GM23338 (cell line): ENCODE data around the gene RAB37. TPM values are rescaled to one million over a fixed set of nuclear protein-coding genes. Genes with fewer than 3 reads are reported as not detected.

ENCODE experiments used
- ATAC-seq: fragments of 200-7000 bp; cut with Tn5 transposase; 3 replicates; pipeline ENCODE4 v1.9.1; 2020
- DNase-seq: peaks from one replicate; pipeline ENCODE4 v3.0.0-alpha.2; 2015; ENCODE audit warnings: low spot score
- H2AFZ ChIP-seq: fragments of 200-600 bp; sonication (generic); 2 replicates; pipeline ENCODE4 v1.8.0; 2016; ENCODE audit warnings: antibody characterized with exemption, mild to moderate bottlenecking, moderate library complexity
- H3F3A ChIP-seq: fragments of 200-600 bp; sonication (generic); replicated peaks from 2 replicates; pipeline ENCODE4 v1.8.0; 2017; ENCODE audit warnings: antibody characterized with exemption, mixed run types, low read depth
- H3K27ac ChIP-seq: fragments of 200-600 bp; sonication (generic); 2 replicates; pipeline ENCODE4 v1.6.1; 2016; ENCODE audit warnings: low read depth
- H3K27me3 ChIP-seq: fragments of 200-600 bp; sonication (generic); 2 replicates; pipeline ENCODE4 v1.8.0; 2016; ENCODE audit warnings: mild to moderate bottlenecking, mixed run types, moderate library complexity; ENCODE audit not compliant: insufficient read depth
- H3K36me3 ChIP-seq: fragments of 200-600 bp; sonication (generic); 2 replicates; pipeline ENCODE4 v1.8.0; 2016; ENCODE audit warnings: mild to moderate bottlenecking; ENCODE audit not compliant: insufficient read depth
- H3K4me1 ChIP-seq: fragments of 200-600 bp; sonication (generic); 2 replicates; pipeline ENCODE4 v1.8.0; 2016; ENCODE audit warnings: mild to moderate bottlenecking, moderate library complexity; ENCODE audit not compliant: insufficient read depth
- H3K4me2 ChIP-seq: fragments of 200-600 bp; sonication (generic); 2 replicates; pipeline ENCODE4 v1.7.1; 2017; ENCODE audit warnings: mixed run types
- H3K4me3 ChIP-seq: fragments of 200-600 bp; sonication (generic); 2 replicates; pipeline ENCODE4 v1.6.1; 2016; ENCODE audit warnings: mixed run types
- H3K79me2 ChIP-seq: fragments of 200-600 bp; sonication (generic); replicated peaks from 2 replicates; pipeline ENCODE4 v1.8.0; 2017; ENCODE audit warnings: mild to moderate bottlenecking; ENCODE audit not compliant: insufficient read depth
- H3K9me2 ChIP-seq: fragments of 200-600 bp; sonication (generic); 2 replicates; pipeline ENCODE4 v1.8.0; 2017; ENCODE audit not compliant: insufficient read depth
- H4K20me1 ChIP-seq: fragments of 200-600 bp; sonication (generic); replicated peaks from 2 replicates; pipeline ENCODE4 v1.8.0; 2017; ENCODE audit warnings: mild to moderate bottlenecking; ENCODE audit not compliant: insufficient read depth
- H3K27ac Mint-ChIP-seq: 2 replicates; pipeline ENCODE4 v1.8.0; 2020; ENCODE audit warnings: inconsistent platforms, mild to moderate bottlenecking, moderate library complexity, mixed read lengths
- H3K27me3 Mint-ChIP-seq: 3 replicates; pipeline ENCODE4 v1.8.0; 2022; ENCODE audit warnings: low read depth, mild to moderate bottlenecking, moderate library complexity, mixed read lengths, inconsistent platforms; ENCODE audit not compliant: insufficient read depth, poor library complexity
- H3K36me3 Mint-ChIP-seq: 3 replicates; pipeline ENCODE4 v1.8.0; 2021; ENCODE audit warnings: low read depth, mild to moderate bottlenecking, inconsistent platforms, moderate library complexity, mixed read lengths
- H3K4me1 Mint-ChIP-seq: 3 replicates; pipeline ENCODE4 v1.8.0; 2020; ENCODE audit warnings: mild to moderate bottlenecking, inconsistent platforms, mixed read lengths
- H3K4me3 Mint-ChIP-seq: 3 replicates; pipeline ENCODE4 v1.8.0; 2021; ENCODE audit warnings: moderate library complexity, mild to moderate bottlenecking, inconsistent platforms, mixed read lengths
- H3K9me3 Mint-ChIP-seq: 3 replicates; pipeline ENCODE4 v1.8.0; 2020; ENCODE audit warnings: moderate library complexity, mild to moderate bottlenecking, inconsistent platforms, mixed read lengths
- CREB1 ChIP-seq: fragments of 250-450 bp; sonication (Bioruptor Pico); IDR thresholded peaks from 2 replicates; pipeline ENCODE4 v1.5.0; 2020; ENCODE audit warnings: low read depth, mild to moderate bottlenecking, moderate library complexity
- EZH2 ChIP-seq: fragments of 200-600 bp; sonication (generic); IDR thresholded peaks from one replicate; pipeline ENCODE4 v1.8.0; 2017; ENCODE audit warnings: antibody characterized with exemption, mild to moderate bottlenecking, low read depth; ENCODE audit not compliant: unreplicated experiment
- NANOG ChIP-seq: IDR thresholded peaks from 2 replicates; pipeline ENCODE4 v1.6.1; 2016; ENCODE audit warnings: antibody characterized with exemption, borderline replicate concordance
- POLR2AphosphoS5 ChIP-seq: IDR thresholded peaks from 2 replicates; pipeline ENCODE4 v1.6.1; 2016; ENCODE audit warnings: antibody characterized with exemption, low read depth
- STAT1 ChIP-seq: IDR thresholded peaks from one replicate; pipeline ENCODE4 v1.6.1; 2016; ENCODE audit warnings: antibody characterized with exemption; ENCODE audit not compliant: unreplicated experiment
- ZNF331 ChIP-seq: fragments of 250-450 bp; sonication (Bioruptor Pico); IDR thresholded peaks from 2 replicates; pipeline ENCODE4 v1.5.0; 2020; ENCODE audit warnings: low read depth, mild to moderate bottlenecking, moderate library complexity
- polyA plus RNA-seq: library from polyadenylated mRNA; unstranded; fragments of >200 nt; fragmentation: Nextera tagmentation; extraction: Ambion mirVana; gene quantifications from 2 replicates; pipeline ENCODE4 v1.2.1, GENCODE V29; 2016
- total RNA-seq: library from RNA; depleted of rRNA; stranded (reverse); fragments of >200 nt; shearing (Covaris generic); gene quantifications from 2 replicates; pipeline ENCODE4 v1.2.3, GENCODE V29; 2014
- TF ChIP-seq, protein P1 (sequence below): IDR thresholded peaks from one replicate; pipeline ENCODE4 v1.6.1; 2018; ENCODE audit warnings: antibody characterized with exemption; ENCODE audit not compliant: unreplicated experiment
- TF ChIP-seq, protein P2 (sequence below): fragments of 250-450 bp; sonication (Bioruptor Pico); IDR thresholded peaks from 2 replicates; pipeline ENCODE4 v1.5.0; 2020; ENCODE audit warnings: mild to moderate bottlenecking, moderate library complexity
- TF ChIP-seq, protein P3 (sequence below): IDR thresholded peaks from 2 replicates; pipeline ENCODE4 v1.6.1; 2016; ENCODE audit warnings: antibody characterized with exemption

Gene RAB37
- total and polyA plus RNA-seq, 2 experiments from 2014 or later: 3.3 to 5.2 TPM

DNA sequence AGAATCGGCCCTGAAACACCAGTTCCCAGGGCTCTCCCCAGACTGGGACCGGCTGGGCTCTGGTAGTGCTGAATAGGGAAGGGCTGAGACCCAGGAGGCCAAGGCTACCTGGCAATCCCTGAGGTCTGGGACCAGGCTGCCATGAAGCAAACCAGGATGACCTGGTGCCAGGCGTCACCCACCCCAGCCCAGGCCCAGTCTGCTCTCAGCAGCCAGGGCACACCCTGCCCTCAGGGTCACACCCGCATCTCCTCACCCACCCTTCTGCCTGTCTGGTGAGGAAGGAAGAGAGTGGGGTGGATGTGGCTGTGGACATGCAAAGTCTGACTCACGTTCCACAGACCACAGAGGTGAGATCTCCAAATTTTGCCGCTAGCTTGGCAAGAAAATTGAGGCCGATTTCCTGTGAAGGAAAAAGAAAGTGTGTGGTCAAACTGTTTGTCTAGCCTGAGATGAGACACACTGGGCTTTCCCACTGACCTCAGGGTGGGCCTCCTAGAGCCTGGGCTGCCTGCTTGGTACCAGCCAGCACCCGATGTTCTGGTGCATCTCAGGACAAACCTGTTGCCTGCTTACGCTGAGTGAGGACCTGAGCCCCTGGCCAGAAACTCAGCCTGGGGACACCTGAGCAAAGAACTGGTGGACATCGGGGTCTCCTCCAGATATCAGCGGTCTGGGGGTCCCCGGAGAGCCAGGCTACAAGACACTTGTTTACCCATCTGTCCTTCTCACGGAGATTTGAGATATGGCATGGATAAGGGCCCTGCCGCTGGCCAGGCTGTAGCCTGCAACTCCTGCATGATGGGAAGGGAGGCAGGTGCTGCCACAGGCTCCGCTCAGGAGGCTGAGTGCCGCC, 6.3 kb upstream of the RAB37 start:
- Mint-ChIP-seq H3K36me3 (no peaks in the 10 kb centered on the region), H3K27me3 (peaks cover 9% of the 10 kb centered on the region), H3K4me1 (peaks cover 4% of the 10 kb centered on the region), H3K9me3 (no peaks in the 10 kb centered on the region; the same call in 2 of the 3 replicates), H3K4me3 (no peak overlapping the region), H3K27ac (no peak overlapping the region)
- Histone ChIP-seq H3K36me3 (no peaks in the 10 kb centered on the region), H3K4me1 (peaks cover 2% of the 10 kb centered on the region; the same call in 1 of the 2 replicates), H3K27me3 (peaks cover 10% of the 10 kb centered on the region; the same call in 1 of the 2 replicates), H3K79me2 (no peaks in the 10 kb centered on the region), H4K20me1 (no peaks in the 10 kb centered on the region), H3K27ac (no peak overlapping the region), H3K9me2 (no peaks in the 10 kb centered on the region), H3F3A (peaks cover 21% of the 10 kb centered on the region), H3K4me3 (no peak overlapping the region), H3K4me2 (no peak overlapping the region), H2AFZ (no peak overlapping the region)
- no peak for TF ChIP-seq CREB1 (CRISPR knock-in tag)
- TF ChIP-seq POLR2AphosphoS5: no peak
- TF ChIP-seq, protein P1, sequence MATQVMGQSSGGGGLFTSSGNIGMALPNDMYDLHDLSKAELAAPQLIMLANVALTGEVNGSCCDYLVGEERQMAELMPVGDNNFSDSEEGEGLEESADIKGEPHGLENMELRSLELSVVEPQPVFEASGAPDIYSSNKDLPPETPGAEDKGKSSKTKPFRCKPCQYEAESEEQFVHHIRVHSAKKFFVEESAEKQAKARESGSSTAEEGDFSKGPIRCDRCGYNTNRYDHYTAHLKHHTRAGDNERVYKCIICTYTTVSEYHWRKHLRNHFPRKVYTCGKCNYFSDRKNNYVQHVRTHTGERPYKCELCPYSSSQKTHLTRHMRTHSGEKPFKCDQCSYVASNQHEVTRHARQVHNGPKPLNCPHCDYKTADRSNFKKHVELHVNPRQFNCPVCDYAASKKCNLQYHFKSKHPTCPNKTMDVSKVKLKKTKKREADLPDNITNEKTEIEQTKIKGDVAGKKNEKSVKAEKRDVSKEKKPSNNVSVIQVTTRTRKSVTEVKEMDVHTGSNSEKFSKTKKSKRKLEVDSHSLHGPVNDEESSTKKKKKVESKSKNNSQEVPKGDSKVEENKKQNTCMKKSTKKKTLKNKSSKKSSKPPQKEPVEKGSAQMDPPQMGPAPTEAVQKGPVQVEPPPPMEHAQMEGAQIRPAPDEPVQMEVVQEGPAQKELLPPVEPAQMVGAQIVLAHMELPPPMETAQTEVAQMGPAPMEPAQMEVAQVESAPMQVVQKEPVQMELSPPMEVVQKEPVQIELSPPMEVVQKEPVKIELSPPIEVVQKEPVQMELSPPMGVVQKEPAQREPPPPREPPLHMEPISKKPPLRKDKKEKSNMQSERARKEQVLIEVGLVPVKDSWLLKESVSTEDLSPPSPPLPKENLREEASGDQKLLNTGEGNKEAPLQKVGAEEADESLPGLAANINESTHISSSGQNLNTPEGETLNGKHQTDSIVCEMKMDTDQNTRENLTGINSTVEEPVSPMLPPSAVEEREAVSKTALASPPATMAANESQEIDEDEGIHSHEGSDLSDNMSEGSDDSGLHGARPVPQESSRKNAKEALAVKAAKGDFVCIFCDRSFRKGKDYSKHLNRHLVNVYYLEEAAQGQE: no peak
- TF ChIP-seq EZH2: no peak
- TF ChIP-seq, protein P2, sequence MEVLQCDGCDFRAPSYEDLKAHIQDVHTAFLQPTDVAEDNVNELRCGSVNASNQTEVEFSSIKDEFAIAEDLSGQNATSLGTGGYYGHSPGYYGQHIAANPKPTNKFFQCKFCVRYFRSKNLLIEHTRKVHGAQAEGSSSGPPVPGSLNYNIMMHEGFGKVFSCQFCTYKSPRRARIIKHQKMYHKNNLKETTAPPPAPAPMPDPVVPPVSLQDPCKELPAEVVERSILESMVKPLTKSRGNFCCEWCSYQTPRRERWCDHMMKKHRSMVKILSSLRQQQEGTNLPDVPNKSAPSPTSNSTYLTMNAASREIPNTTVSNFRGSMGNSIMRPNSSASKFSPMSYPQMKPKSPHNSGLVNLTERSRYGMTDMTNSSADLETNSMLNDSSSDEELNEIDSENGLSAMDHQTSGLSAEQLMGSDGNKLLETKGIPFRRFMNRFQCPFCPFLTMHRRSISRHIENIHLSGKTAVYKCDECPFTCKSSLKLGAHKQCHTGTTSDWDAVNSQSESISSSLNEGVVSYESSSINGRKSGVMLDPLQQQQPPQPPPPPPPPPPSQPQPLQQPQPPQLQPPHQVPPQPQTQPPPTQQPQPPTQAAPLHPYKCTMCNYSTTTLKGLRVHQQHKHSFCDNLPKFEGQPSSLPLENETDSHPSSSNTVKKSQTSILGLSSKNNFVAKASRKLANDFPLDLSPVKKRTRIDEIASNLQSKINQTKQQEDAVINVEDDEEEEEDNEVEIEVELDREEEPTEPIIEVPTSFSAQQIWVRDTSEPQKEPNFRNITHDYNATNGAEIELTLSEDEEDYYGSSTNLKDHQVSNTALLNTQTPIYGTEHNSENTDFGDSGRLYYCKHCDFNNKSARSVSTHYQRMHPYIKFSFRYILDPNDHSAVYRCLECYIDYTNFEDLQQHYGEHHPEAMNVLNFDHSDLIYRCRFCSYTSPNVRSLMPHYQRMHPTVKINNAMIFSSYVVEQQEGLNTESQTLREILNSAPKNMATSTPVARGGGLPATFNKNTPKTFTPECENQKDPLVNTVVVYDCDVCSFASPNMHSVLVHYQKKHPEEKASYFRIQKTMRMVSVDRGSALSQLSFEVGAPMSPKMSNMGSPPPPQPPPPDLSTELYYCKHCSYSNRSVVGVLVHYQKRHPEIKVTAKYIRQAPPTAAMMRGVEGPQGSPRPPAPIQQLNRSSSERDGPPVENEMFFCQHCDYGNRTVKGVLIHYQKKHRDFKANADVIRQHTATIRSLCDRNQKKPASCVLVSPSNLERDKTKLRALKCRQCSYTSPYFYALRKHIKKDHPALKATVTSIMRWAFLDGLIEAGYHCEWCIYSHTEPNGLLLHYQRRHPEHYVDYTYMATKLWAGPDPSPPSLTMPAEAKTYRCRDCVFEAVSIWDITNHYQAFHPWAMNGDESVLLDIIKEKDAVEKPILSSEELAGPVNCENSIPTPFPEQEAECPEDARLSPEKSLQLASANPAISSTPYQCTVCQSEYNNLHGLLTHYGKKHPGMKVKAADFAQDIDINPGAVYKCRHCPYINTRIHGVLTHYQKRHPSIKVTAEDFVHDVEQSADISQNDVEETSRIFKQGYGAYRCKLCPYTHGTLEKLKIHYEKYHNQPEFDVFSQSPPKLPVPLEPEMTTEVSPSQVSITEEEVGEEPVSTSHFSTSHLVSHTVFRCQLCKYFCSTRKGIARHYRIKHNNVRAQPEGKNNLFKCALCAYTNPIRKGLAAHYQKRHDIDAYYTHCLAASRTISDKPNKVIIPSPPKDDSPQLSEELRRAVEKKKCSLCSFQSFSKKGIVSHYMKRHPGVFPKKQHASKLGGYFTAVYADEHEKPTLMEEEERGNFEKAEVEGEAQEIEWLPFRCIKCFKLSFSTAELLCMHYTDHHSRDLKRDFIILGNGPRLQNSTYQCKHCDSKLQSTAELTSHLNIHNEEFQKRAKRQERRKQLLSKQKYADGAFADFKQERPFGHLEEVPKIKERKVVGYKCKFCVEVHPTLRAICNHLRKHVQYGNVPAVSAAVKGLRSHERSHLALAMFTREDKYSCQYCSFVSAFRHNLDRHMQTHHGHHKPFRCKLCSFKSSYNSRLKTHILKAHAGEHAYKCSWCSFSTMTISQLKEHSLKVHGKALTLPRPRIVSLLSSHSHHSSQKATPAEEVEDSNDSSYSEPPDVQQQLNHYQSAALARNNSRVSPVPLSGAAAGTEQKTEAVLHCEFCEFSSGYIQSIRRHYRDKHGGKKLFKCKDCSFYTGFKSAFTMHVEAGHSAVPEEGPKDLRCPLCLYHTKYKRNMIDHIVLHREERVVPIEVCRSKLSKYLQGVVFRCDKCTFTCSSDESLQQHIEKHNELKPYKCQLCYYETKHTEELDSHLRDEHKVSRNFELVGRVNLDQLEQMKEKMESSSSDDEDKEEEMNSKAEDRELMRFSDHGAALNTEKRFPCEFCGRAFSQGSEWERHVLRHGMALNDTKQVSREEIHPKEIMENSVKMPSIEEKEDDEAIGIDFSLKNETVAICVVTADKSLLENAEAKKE (CRISPR knock-in tag): no peak
- no peak for TF ChIP-seq NANOG
- no peak for TF ChIP-seq STAT1
- no peak for TF ChIP-seq ZNF331
- TF ChIP-seq, protein P3, sequence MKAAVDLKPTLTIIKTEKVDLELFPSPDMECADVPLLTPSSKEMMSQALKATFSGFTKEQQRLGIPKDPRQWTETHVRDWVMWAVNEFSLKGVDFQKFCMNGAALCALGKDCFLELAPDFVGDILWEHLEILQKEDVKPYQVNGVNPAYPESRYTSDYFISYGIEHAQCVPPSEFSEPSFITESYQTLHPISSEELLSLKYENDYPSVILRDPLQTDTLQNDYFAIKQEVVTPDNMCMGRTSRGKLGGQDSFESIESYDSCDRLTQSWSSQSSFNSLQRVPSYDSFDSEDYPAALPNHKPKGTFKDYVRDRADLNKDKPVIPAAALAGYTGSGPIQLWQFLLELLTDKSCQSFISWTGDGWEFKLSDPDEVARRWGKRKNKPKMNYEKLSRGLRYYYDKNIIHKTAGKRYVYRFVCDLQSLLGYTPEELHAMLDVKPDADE: no peak
- DNase-seq: no peak
- no peak for ATAC-seq
